Memory B cell (primary cell): ENCODE results near the gene AIG1.

Source experiments
- ATAC-seq: fragments of 150-1000 bp; cut with Tn5 transposase; 2 replicates; pipeline ENCODE4 v1.10.0; 2021; ENCODE audit warnings: low read depth, mild to moderate bottlenecking, moderate library complexity
- DNase-seq, 2 donors: peaks; one replicate each; pipeline ENCODE4 v3.0.0; 2022; ENCODE audit warnings: low spot score in 2 of 2
- H3K27ac Mint-ChIP-seq: one replicate; pipeline ENCODE4 v1.8.0; 2022; ENCODE audit warnings: mild to moderate bottlenecking, moderate library complexity, mixed read lengths
- H3K27me3 Mint-ChIP-seq: one replicate; pipeline ENCODE4 v1.8.0; 2022; ENCODE audit warnings: mixed read lengths
- H3K36me3 Mint-ChIP-seq: one replicate; pipeline ENCODE4 v1.8.0; 2022; ENCODE audit warnings: mild to moderate bottlenecking, mixed read lengths
- H3K4me1 Mint-ChIP-seq: one replicate; pipeline ENCODE4 v1.8.0; 2022; ENCODE audit warnings: mixed read lengths
- H3K4me3 Mint-ChIP-seq: one replicate; pipeline ENCODE4 v1.8.0; 2022; ENCODE audit warnings: mild to moderate bottlenecking, moderate library complexity, mixed read lengths
- H3K9me3 Mint-ChIP-seq: one replicate; pipeline ENCODE4 v1.8.0; 2022; ENCODE audit warnings: mixed read lengths

Gene AIG1

GRCh38 chr6:143251288-143251687 is 190.6 kb downstream of the AIG1 start:
- Mint-ChIP-seq H3K4me1 (no peaks in the 10 kb centered on the region), H3K27ac (no peak overlapping the region), H3K27me3 (no peaks in the 10 kb centered on the region), H3K9me3 (no peaks in the 10 kb centered on the region), H3K36me3 (peaks cover 9% of the 10 kb centered on the region), H3K4me3 (no peak overlapping the region)
- DNase-seq (no peak), ATAC-seq (no peak)

- no peak for DNase-seq
- no peak for ATAC-seq
- peaks cover 9% of the 10 kb centered on the region for H3K36me3 Mint-ChIP-seq
- no peaks in the 10 kb centered on the region for H3K4me1 Mint-ChIP-seq
- no peak overlapping the region for H3K4me3 Mint-ChIP-seq
- H3K9me3 Mint-ChIP-seq: no peaks in the 10 kb centered on the region
- H3K27ac Mint-ChIP-seq: no peak overlapping the region
- no peaks in the 10 kb centered on the region for H3K27me3 Mint-ChIP-seq
These were observed 192.3 kb downstream of the AIG1 start for GRCh38 chr6:143252961-143253360.

GRCh38 chr6:143253586-143253985 is 192.9 kb downstream of the AIG1 start:
- Mint-ChIP-seq H3K27ac (no peak overlapping the region), H3K9me3 (no peaks in the 10 kb centered on the region), H3K4me3 (no peak overlapping the region), H3K36me3 (peaks cover 9% of the 10 kb centered on the region), H3K4me1 (no peaks in the 10 kb centered on the region), H3K27me3 (no peaks in the 10 kb centered on the region)
- ATAC-seq (no peak), DNase-seq (no peak)

- Mint-ChIP-seq H3K27ac (peak overlapping the region; percentile 46), H3K9me3 (peaks cover 5% of the 10 kb centered on the region), H3K4me1 (no peaks in the 10 kb centered on the region), H3K36me3 (peaks cover 6% of the 10 kb centered on the region), H3K27me3 (no peaks in the 10 kb centered on the region), H3K4me3 (no peak overlapping the region)
- peak; percentile 59 for ATAC-seq
- no peak for DNase-seq
These were observed 198.3 kb downstream of the AIG1 start for GRCh38 chr6:143258945-143259344.

GRCh38 chr6:143260857-143261256 is 200.2 kb downstream of the AIG1 start:
- Mint-ChIP-seq H3K9me3 (peaks cover 5% of the 10 kb centered on the region), H3K27ac (no peak overlapping the region), H3K4me1 (no peaks in the 10 kb centered on the region), H3K4me3 (no peak overlapping the region), H3K36me3 (peaks cover 12% of the 10 kb centered on the region), H3K27me3 (no peaks in the 10 kb centered on the region)
- no peak for DNase-seq
- no peak for ATAC-seq

- H3K4me3 Mint-ChIP-seq: no peak overlapping the region
- DNase-seq (no peak), ATAC-seq (no peak)
- H3K36me3 Mint-ChIP-seq: peaks cover 14% of the 10 kb centered on the region
- H3K9me3 Mint-ChIP-seq: peaks cover 5% of the 10 kb centered on the region
- H3K27ac Mint-ChIP-seq: no peak overlapping the region
- H3K27me3 Mint-ChIP-seq: no peaks in the 10 kb centered on the region
- H3K4me1 Mint-ChIP-seq: no peaks in the 10 kb centered on the region
These were observed 201.3 kb downstream of the AIG1 start for GRCh38 chr6:143261899-143262436.

- H3K27me3 Mint-ChIP-seq: no peaks in the 10 kb centered on the region
- DNase-seq (no peak), ATAC-seq (no peak)
- no peak overlapping the region for H3K4me3 Mint-ChIP-seq
- H3K27ac Mint-ChIP-seq: no peak overlapping the region
- peaks cover 5% of the 10 kb centered on the region for H3K9me3 Mint-ChIP-seq
- H3K4me1 Mint-ChIP-seq: no peaks in the 10 kb centered on the region
- H3K36me3 Mint-ChIP-seq: peaks cover 17% of the 10 kb centered on the region
These were observed 202.2 kb downstream of the AIG1 start for GRCh38 chr6:143262859-143263258.

GRCh38 chr6:143264379-143264778 is 203.7 kb downstream of the AIG1 start:
- H3K9me3 Mint-ChIP-seq: peaks cover 1% of the 10 kb centered on the region
- no peaks in the 10 kb centered on the region for H3K4me1 Mint-ChIP-seq
- H3K36me3 Mint-ChIP-seq: peaks cover 18% of the 10 kb centered on the region
- no peak overlapping the region for H3K27ac Mint-ChIP-seq
- H3K4me3 Mint-ChIP-seq: no peak overlapping the region
- no peaks in the 10 kb centered on the region for H3K27me3 Mint-ChIP-seq
- ATAC-seq (no peak), DNase-seq (no peak)

GRCh38 chr6:143264986-143265764 is 204.5 kb downstream of the AIG1 start:
- DNase-seq (no peak), ATAC-seq (no peak)
- Mint-ChIP-seq H3K27me3 (no peaks in the 10 kb centered on the region), H3K27ac (no peak overlapping the region), H3K4me3 (no peak overlapping the region), H3K4me1 (no peaks in the 10 kb centered on the region), H3K9me3 (no peaks in the 10 kb centered on the region), H3K36me3 (peaks cover 16% of the 10 kb centered on the region)

- no peak for ATAC-seq
- H3K27ac Mint-ChIP-seq: no peak overlapping the region
- DNase-seq: no peak
- H3K4me3 Mint-ChIP-seq: no peak overlapping the region
- H3K9me3 Mint-ChIP-seq: peaks cover 3% of the 10 kb centered on the region
- no peaks in the 10 kb centered on the region for H3K4me1 Mint-ChIP-seq
- H3K27me3 Mint-ChIP-seq: no peaks in the 10 kb centered on the region
- H3K36me3 Mint-ChIP-seq: peaks cover 19% of the 10 kb centered on the region
These were observed 207.1 kb downstream of the AIG1 start for GRCh38 chr6:143267760-143268159.

GRCh38 chr6:143268439-143268838 is 207.8 kb downstream of the AIG1 start:
- no peak overlapping the region for H3K27ac Mint-ChIP-seq
- ATAC-seq (no peak), DNase-seq (no peak)
- no peaks in the 10 kb centered on the region for H3K4me1 Mint-ChIP-seq
- peaks cover 17% of the 10 kb centered on the region for H3K36me3 Mint-ChIP-seq
- H3K4me3 Mint-ChIP-seq: no peak overlapping the region
- peaks cover 5% of the 10 kb centered on the region for H3K9me3 Mint-ChIP-seq
- no peaks in the 10 kb centered on the region for H3K27me3 Mint-ChIP-seq

- Mint-ChIP-seq H3K4me3 (no peak overlapping the region), H3K27ac (no peak overlapping the region), H3K27me3 (no peaks in the 10 kb centered on the region), H3K9me3 (peaks cover 6% of the 10 kb centered on the region), H3K36me3 (peaks cover 19% of the 10 kb centered on the region), H3K4me1 (no peaks in the 10 kb centered on the region)
- no peak for DNase-seq
- no peak for ATAC-seq
These were observed 209.3 kb downstream of the AIG1 start for GRCh38 chr6:143270026-143270425.

GRCh38 chr6:143271024-143271423 is 210.3 kb downstream of the AIG1 start:
- no peak for ATAC-seq
- DNase-seq: no peak
- Mint-ChIP-seq H3K36me3 (peaks cover 12% of the 10 kb centered on the region), H3K27ac (no peak overlapping the region), H3K4me3 (no peak overlapping the region), H3K9me3 (peaks cover 6% of the 10 kb centered on the region), H3K4me1 (peaks cover 6% of the 10 kb centered on the region), H3K27me3 (no peaks in the 10 kb centered on the region)

GRCh38 chr6:143276436-143276835 is 215.7 kb downstream of the AIG1 start:
- Mint-ChIP-seq H3K27ac (no peak overlapping the region), H3K36me3 (peaks cover 6% of the 10 kb centered on the region), H3K27me3 (no peaks in the 10 kb centered on the region), H3K4me1 (peaks cover 10% of the 10 kb centered on the region), H3K4me3 (peak overlapping the region; percentile 19), H3K9me3 (peaks cover 6% of the 10 kb centered on the region)
- peak; percentile 98 for ATAC-seq
- DNase-seq: peak in 1 of 2 donors; percentile 13

GRCh38 chr6:143279385-143279784 is 218.7 kb downstream of the AIG1 start:
- no peaks in the 10 kb centered on the region for H3K36me3 Mint-ChIP-seq
- ATAC-seq: peak; percentile 31

More at GRCh38 chr6:143279385-143279784, 218.7 kb downstream of the AIG1 start:
- Mint-ChIP-seq H3K27me3 (no peaks in the 10 kb centered on the region), H3K4me3 (no peak overlapping the region), H3K9me3 (no peaks in the 10 kb centered on the region), H3K27ac (no peak overlapping the region), H3K4me1 (peaks cover 10% of the 10 kb centered on the region)
- no peak for DNase-seq
